SK-N-SH (cell line): ENCODE measurements around the gene SLCO3A1. TPM values are rescaled to one million over a fixed set of nuclear protein-coding genes. Genes with fewer than 3 reads are reported as not detected.

Experiments
- CTCF ChIA-PET: fragments of 300-600, 350-600 bp; formaldehyde crosslinking; extraction: SDS; loops from one replicate; lab custom pipeline; 2021; lab: Yijun Ruan, JAX
- POLR2A ChIA-PET: fragments of 350-600 bp; sonication (Branson Sonifier 250); formaldehyde crosslinking; extraction: SDS; loops from one replicate; lab custom pipeline; 2020; ENCODE audit warnings: antibody characterized with exemption, inconsistent platforms; lab: Yijun Ruan, JAX
- DNase-seq: peaks from one replicate; pipeline ENCODE4 v3.0.0; 2012
- H2AFZ ChIP-seq: fragments of 200-600 bp; sonication (generic); 2 replicates; pipeline ENCODE4 v1.8.1; 2016; ENCODE audit warnings: antibody characterized with exemption, mild to moderate bottlenecking, low read depth
- H3F3A ChIP-seq: fragments of 200-600 bp; sonication (generic); replicated peaks from 2 replicates; pipeline ENCODE3; 2016; ENCODE audit warnings: antibody characterized with exemption, mild to moderate bottlenecking; ENCODE audit not compliant: insufficient read depth
- H3K27ac ChIP-seq, 2 experiments: fragments of 200-500 bp in 1 of 2; fragments of 200-600 bp in 1 of 2; sonication (Bioruptor generic) in 1 of 2; sonication (generic), shearing (Covaris generic) in 1 of 2; 2 replicates each; pipeline versions ENCODE4 v1.5.1 to v1.6.1; 2014 to 2016; ENCODE audit warnings: low read depth in 2 of 2, inconsistent platforms in 1 of 2, low read length in 1 of 2, mild to moderate bottlenecking in 1 of 2, mixed read lengths in 1 of 2
- H3K27me3 ChIP-seq: fragments of 200-600 bp; sonication (generic), shearing (Covaris generic); 2 replicates; pipeline ENCODE4 v1.6.1; 2016; ENCODE audit warnings: mixed run types; ENCODE audit not compliant: insufficient read depth
- H3K36me3 ChIP-seq, 2 experiments: fragments of 200-500 bp in 1 of 2; fragments of 200-600 bp in 1 of 2; sonication (Bioruptor generic) in 1 of 2; sonication (generic) in 1 of 2; replicated peaks in 1 of 2; 2 replicates each; pipeline versions ENCODE3 to v1.5.1; 2014 to 2016; ENCODE audit warnings: low read length in 1 of 2, mild to moderate bottlenecking in 1 of 2; ENCODE audit not compliant: insufficient read depth in 2 of 2, control insufficient read depth in 1 of 2
- H3K4me1 ChIP-seq, 2 experiments: fragments of 200-500 bp in 1 of 2; fragments of 200-600 bp in 1 of 2; sonication (Bioruptor generic) in 1 of 2; sonication (generic), shearing (Covaris generic) in 1 of 2; 2 replicates each; pipeline versions ENCODE4 v1.5.1 to v1.6.1; 2014 to 2016; ENCODE audit warnings: low read depth in 1 of 2, low read length in 1 of 2, mixed run types in 1 of 2; ENCODE audit not compliant: insufficient read depth in 2 of 2, control insufficient read depth in 1 of 2
- H3K4me2 ChIP-seq: fragments of 200-600 bp; sonication (generic), shearing (Covaris generic); 2 replicates; pipeline ENCODE4 v1.6.1; 2017; ENCODE audit warnings: mixed run types
- H3K4me3 ChIP-seq, 2 experiments: fragments of 200-500 bp in 1 of 2; fragments of 200-600 bp in 1 of 2; sonication (Bioruptor generic) in 1 of 2; sonication (generic), shearing (Covaris generic) in 1 of 2; 2 replicates each; pipeline versions ENCODE4 v1.5.1 to v1.8.1; 2014 to 2016; ENCODE audit warnings: low read depth in 2 of 2, inconsistent platforms in 1 of 2, low read length in 1 of 2, mild to moderate bottlenecking in 1 of 2, mixed read lengths in 1 of 2, moderate library complexity in 1 of 2
- H3K79me2 ChIP-seq: fragments of 200-600 bp; sonication (generic); 2 replicates; pipeline ENCODE4 v1.8.1; 2017; ENCODE audit warnings: mild to moderate bottlenecking; ENCODE audit not compliant: insufficient read depth
- H3K9ac ChIP-seq: fragments of 200-600 bp; sonication (generic); 2 replicates; pipeline ENCODE4 v1.6.1; 2017; ENCODE audit warnings: mixed run types
- H3K9me2 ChIP-seq: fragments of 200-600 bp; sonication (generic); 2 replicates; pipeline ENCODE4 v1.6.1; 2017; ENCODE audit warnings: mixed run types
- H3K9me3 ChIP-seq: fragments of 200-600 bp; sonication (generic); 2 replicates; pipeline ENCODE4 v1.6.1; 2017; ENCODE audit warnings: mixed run types, mild to moderate bottlenecking, moderate library complexity
- H4K20me1 ChIP-seq: fragments of 200-600 bp; sonication (generic); 2 replicates; pipeline ENCODE4 v1.6.1; 2017; ENCODE audit warnings: mild to moderate bottlenecking, mixed run types; ENCODE audit not compliant: insufficient read depth
- CHD2 ChIP-seq: fragments of 150-350 bp; IDR thresholded peaks from 2 replicates; pipeline ENCODE4 v1.6.1; 2018; ENCODE audit warnings: low read length; ENCODE audit not compliant: partially characterized antibody
- ELF1 ChIP-seq: IDR thresholded peaks from 2 replicates; pipeline ENCODE4 v1.4.0; 2012
- EP300 ChIP-seq, 2 experiments: IDR thresholded peaks; 2 replicates each; pipeline versions ENCODE4 v1.4.0 to v1.6.1; 2012; ENCODE audit warnings: borderline replicate concordance in 1 of 2, low read depth in 1 of 2, low read length in 1 of 2
- EZH2phosphoT487 ChIP-seq: fragments of 200-600 bp; sonication (generic); IDR thresholded peaks from 2 replicates; pipeline ENCODE4 v1.6.1; 2017; ENCODE audit warnings: low read depth, mixed run types, mild to moderate bottlenecking, antibody characterized with exemption, moderate library complexity, borderline replicate concordance
- FOXJ3 ChIP-seq: sonication (generic); formaldehyde crosslinking; IDR thresholded peaks from 2 replicates; pipeline ENCODE4 v1.5.1; 2020; ENCODE audit warnings: mild to moderate bottlenecking, missing genetic modification reagents
- FOXM1 ChIP-seq: IDR thresholded peaks from 2 replicates; pipeline ENCODE4 v1.4.0; 2012; ENCODE audit warnings: low read depth, mild to moderate bottlenecking
- GABPA ChIP-seq: IDR thresholded peaks from 2 replicates; pipeline ENCODE4 v1.4.0; 2012; ENCODE audit warnings: low read depth, mild to moderate bottlenecking
- GATA2 ChIP-seq: sonication (generic); formaldehyde crosslinking; IDR thresholded peaks from 2 replicates; pipeline ENCODE4 v1.5.0; 2020; ENCODE audit warnings: mild to moderate bottlenecking, missing genetic modification reagents
- MAX ChIP-seq: IDR thresholded peaks from 2 replicates; pipeline ENCODE4 v1.4.0; 2012; ENCODE audit warnings: low read depth
- MEF2A ChIP-seq: IDR thresholded peaks from 2 replicates; pipeline ENCODE4 v1.4.0; 2012; ENCODE audit warnings: low read depth, borderline replicate concordance
- NFIC ChIP-seq: IDR thresholded peaks from 2 replicates; pipeline ENCODE4 v1.4.0; 2012; ENCODE audit warnings: borderline replicate concordance
- NRF1 ChIP-seq: IDR thresholded peaks from 2 replicates; pipeline ENCODE4 v1.6.1; 2012; ENCODE audit warnings: low read depth, mild to moderate bottlenecking, low read length
- PBX3 ChIP-seq: IDR thresholded peaks from 2 replicates; pipeline ENCODE4; 2012
- POLR2AphosphoS5 ChIP-seq: IDR thresholded peaks from 2 replicates; pipeline ENCODE4 v1.6.1; 2012; ENCODE audit warnings: low read depth, low read length
- RAD21 ChIP-seq: IDR thresholded peaks from 2 replicates; pipeline ENCODE4 v1.6.1; 2012; ENCODE audit warnings: mild to moderate bottlenecking, low read length
- RCOR1 ChIP-seq: fragments of 150-350 bp; IDR thresholded peaks from 2 replicates; pipeline ENCODE4 v1.6.1; 2017; ENCODE audit warnings: antibody characterized with exemption, low read length
- RXRA ChIP-seq: IDR thresholded peaks from 2 replicates; pipeline ENCODE4 v1.4.0; 2012; ENCODE audit warnings: low read depth, mild to moderate bottlenecking, borderline replicate concordance
- SMC3 ChIP-seq: IDR thresholded peaks from 2 replicates; pipeline ENCODE4 v1.6.1; 2012; ENCODE audit warnings: low read depth, low read length, improper control_type of control experiment
- TCF12 ChIP-seq: IDR thresholded peaks from 2 replicates; pipeline ENCODE4 v1.4.0; 2012
- USF1 ChIP-seq: IDR thresholded peaks from 2 replicates; pipeline ENCODE4 v1.4.0; 2012; ENCODE audit warnings: low read depth, borderline replicate concordance
- YY1 ChIP-seq: IDR thresholded peaks from 2 replicates; pipeline ENCODE4 v1.4.0; 2012; ENCODE audit warnings: low read depth, mild to moderate bottlenecking
- ZBTB33 ChIP-seq: IDR thresholded peaks from 2 replicates; pipeline ENCODE4 v1.4.0; 2012; ENCODE audit warnings: low read depth, borderline replicate concordance
- WGBS: methylation state at CpG from one replicate; pipeline ENCODE4 v1.1.6; 2017; ENCODE audit warnings: low lambda C conversion rate; 5-methylcytosine and 5-hydroxymethylcytosine counted together
- polyA plus RNA-seq, 3 experiments: library from polyadenylated mRNA; depleted of rRNA; stranded (reverse); fragments of >200 nt; gene quantifications; 2 replicates each; pipeline ENCODE4 v1.2.3, GENCODE V29; 2012

Gene SLCO3A1
- polyA plus RNA-seq, 1 of the 3 experiments (the other 2 are of a cell fraction): 19.7 TPM

GRCh38 chr15:92047900-92048299, 194.4 kb downstream of the SLCO3A1 start:
- TF ChIP-seq RCOR1 (no peak), RAD21 (no peak), ZBTB33 (no peak), RXRA (no peak), GATA2 (CRISPR knock-in tag) (no peak), ELF1 (no peak), EZH2phosphoT487 (no peak), SMC3 (no peak), PBX3 (no peak), USF1 (no peak), FOXM1 (no peak), MEF2A (no peak), CHD2 (no peak)
- TF ChIP-seq, all 33 proteins: peak for 0
- H3K9ac ChIP-seq: no peak overlapping the region
- 96% methylated on average over 4 of the region's 4 CpGs for WGBS
- no peak overlapping the region for H3K4me2 ChIP-seq
- H3K79me2 ChIP-seq: no peaks in the 10 kb centered on the region
- 0 out of 2 replicates have a peak, but pooled peaks cover 3% of the 10 kb centered on the region for H4K20me1 ChIP-seq
- no peaks in the 10 kb centered on the region for H3K36me3 ChIP-seq
- no peaks in the 10 kb centered on the region for H3K27me3 ChIP-seq
- DNase-seq: no peak
- H3F3A ChIP-seq: no peaks in the 10 kb centered on the region
- CTCF ChIA-PET: interaction anchor here (1.0 kb wide), 1 partner anchor 29 kb away, joined by 3 read pairs; no protein-coding TSS in a partner anchor
- no peaks in the 10 kb centered on the region for H3K9me3 ChIP-seq
- no peaks in the 10 kb centered on the region for H3K9me2 ChIP-seq
- POLR2A ChIA-PET: no interaction called here
- no peak overlapping the region for H3K4me3 ChIP-seq
- no peak overlapping the region for H3K27ac ChIP-seq
- no peak overlapping the region for H2AFZ ChIP-seq
- H3K4me1 ChIP-seq: peaks cover 5 to 12% of the 10 kb centered on the region in 2 experiments; a peak in 1 of 4 replicates

- peaks cover 5 to 12% of the 10 kb centered on the region in 2 experiments; a peak in 1 of 4 replicates for H3K4me1 ChIP-seq
- no peak overlapping the region for H3K27ac ChIP-seq
- TF ChIP-seq SMC3 (no peak), ELF1 (no peak), NRF1 (no peak), EP300 (IDR thresholded peaks at IDR 0.05; ENCODE audit: borderline replicate concordance in 1 of 2, low read depth in 1 of 2, low read length in 1 of 2) (no peak), TCF12 (no peak), RXRA (no peak), MAX (no peak), YY1 (no peak), GABPA (no peak), ZBTB33 (no peak), FOXJ3 (CRISPR knock-in tag) (no peak), NFIC (no peak), POLR2AphosphoS5 (no peak)
- no peak overlapping the region for H3K4me3 ChIP-seq
- H3K9me3 ChIP-seq: no peaks in the 10 kb centered on the region
- H3F3A ChIP-seq: no peaks in the 10 kb centered on the region
- POLR2A ChIA-PET: no interaction called here
- DNase-seq: no peak
- H3K79me2 ChIP-seq: no peaks in the 10 kb centered on the region
- 92% methylated on average over 7 of the region's 7 CpGs for WGBS
- H3K4me2 ChIP-seq: no peak overlapping the region
- H4K20me1 ChIP-seq: 0 out of 2 replicates have a peak, but pooled peaks cover 3% of the 10 kb centered on the region
- no peaks in the 10 kb centered on the region for H3K36me3 ChIP-seq
- H2AFZ ChIP-seq: no peak overlapping the region
- H3K9me2 ChIP-seq: no peaks in the 10 kb centered on the region
- H3K27me3 ChIP-seq: no peaks in the 10 kb centered on the region
- CTCF ChIA-PET: interaction anchor here (1.5 to 2.5 kb wide), 2 partner anchors 29 to 195 kb away, joined by 7 to 8 read pairs; partner anchors contain the start of gene SLCO3A1
- H3K9ac ChIP-seq: no peak overlapping the region
Measured at GRCh38 chr15:92048739-92049138, 195.2 kb downstream of the SLCO3A1 start.
